Spleen (tissue), 11 donors: ENCODE measurements around the gene CHST8. TPM values are rescaled to one million over a fixed set of nuclear protein-coding genes. Genes with fewer than 3 reads are reported as not detected.

ENCODE experiments used
- DNase-seq: peaks from one replicate; pipeline ENCODE4 v3.0.0-alpha.2; 2020
- H3K27ac ChIP-seq, 8 donors: fragments of 200-600 bp; sonication (generic) in 7 of 8; 1 replicate in 4 of 8; 2 replicates in 4 of 8; pipeline versions ENCODE4 v1.5.0 to v1.8.0; 2016 to 2021; ENCODE audit warnings: inconsistent platforms in 4 of 8, mild to moderate bottlenecking in 4 of 8, moderate library complexity in 1 of 8
- H3K27me3 ChIP-seq, 7 donors: fragments of 200-600 bp; sonication (generic) in 6 of 7; replicated peaks in 1 of 7; 1 replicate in 4 of 7; 2 replicates in 3 of 7; pipeline versions ENCODE4 v1.5.0 to v1.8.0; 2016 to 2021; ENCODE audit warnings: inconsistent platforms in 3 of 7, mild to moderate bottlenecking in 1 of 7
- H3K36me3 ChIP-seq, 6 donors: fragments of 200-600 bp; sonication (generic) in 5 of 6; 1 replicate in 4 of 6; 2 replicates in 2 of 6; pipeline versions ENCODE4 v1.5.0 to v1.8.0; 2016 to 2021; ENCODE audit warnings: inconsistent platforms in 2 of 6
- H3K4me1 ChIP-seq, 6 donors: fragments of 200-600 bp; sonication (generic) in 5 of 6; 1 replicate in 3 of 6; 2 replicates in 3 of 6; pipeline versions ENCODE4 v1.5.0 to v1.8.0; 2016 to 2021; ENCODE audit warnings: inconsistent platforms in 3 of 6
- H3K4me3 ChIP-seq, 8 donors: fragments of 200-600 bp; sonication (generic) in 7 of 8; 1 replicate in 4 of 8; 2 replicates in 4 of 8; pipeline versions ENCODE4 v1.5.0 to v1.8.0; 2016 to 2021; ENCODE audit warnings: inconsistent platforms in 4 of 8, mild to moderate bottlenecking in 4 of 8, moderate library complexity in 2 of 8
- H3K9me3 ChIP-seq, 8 donors: fragments of 200-600 bp; sonication (generic) in 7 of 8; 1 replicate in 4 of 8; 2 replicates in 4 of 8; pipeline versions ENCODE4 v1.5.0 to v1.8.0; 2016 to 2021; ENCODE audit warnings: inconsistent platforms in 4 of 8
- POLR2A ChIP-seq, 3 donors: fragments of 450-650 bp; IDR thresholded peaks; one replicate each; pipeline ENCODE4 v1.5.1; 2017; ENCODE audit warnings: antibody characterized with exemption in 3 of 3, mild to moderate bottlenecking in 1 of 3
- POLR2AphosphoS5 ChIP-seq, 3 donors: sonication (generic); formaldehyde crosslinking; IDR thresholded peaks; one replicate each; pipeline ENCODE4 v1.5.1; 2017; ENCODE audit warnings: antibody characterized with exemption in 3 of 3
- WGBS, 5 donors: extraction: QIAGEN DNeasy Blood & Tissue Kit in 3 of 5; methylation state at CpG; one replicate each; pipeline versions ENCODE4 v1.1.5 to v1.1.7; 2013 to 2018; 5-methylcytosine and 5-hydroxymethylcytosine counted together
- intact Hi-C: fragments of 100-400 bp; cut with DNase I; formaldehyde crosslinking; loops from one replicate; pipeline ENCODE4 v1.15.0; 2023; ENCODE audit warnings: low total_unique reads
- polyA plus RNA-seq, 3 donors: library from polyadenylated mRNA; stranded (reverse); fragments of 200-250 nt; gene quantifications; one replicate each; pipeline ENCODE4 v1.2.1, GENCODE V29; 2013
- total RNA-seq, 7 donors: library from RNA; depleted of rRNA in 3 of 7; stranded (reverse); fragments of >200 nt in 3 of 7; fragmentation: NEBNext Ultra II Directional in 4 of 7; extraction: Animal tissue kit (Norgen Biotek cat#: 25700) in 4 of 7; gene quantifications; one replicate each; pipeline versions ENCODE4 v1.1.0 to v1.2.1, GENCODE V29; 2016 to 2021
- TF ChIP-seq, protein P1 (sequence below), 11 experiments: fragments of 200-600 bp in 7 of 11; fragments of 450-650 bp in 4 of 11; sonication (generic) in 4 of 11; IDR thresholded peaks in 8 of 11; conservative IDR thresholded peaks in 3 of 11; 1 replicate in 7 of 11; 2 replicates in 4 of 11; pipeline versions ENCODE4 v1.4.0 to v1.8.0; 2016 to 2021; ENCODE audit warnings: antibody characterized with exemption in 11 of 11, inconsistent platforms in 4 of 11, mild to moderate bottlenecking in 1 of 11
- donor health status: healthy with polysubstance abuse.
- donor health status: DM: no; HTN: no; CAD: no; lungs with moderate emphysema.
- donor health status: DM: no; HTN: no; CAD: no.
- donor health status: Bipolar disorder and iron deficiency.
- donor health status: healthy.
- donor health status: DM: no; HTN: no; CAD: no.
- donor health status: DM: yes; HTN: yes; CAD: no.

Gene CHST8
- total and polyA plus RNA-seq, 10 donors = 0.43 to 4.0 (median 1.6) TPM

GRCh38 chr19:33669376-33669775, 47.6 kb downstream of the CHST8 start:
- Histone ChIP-seq H3K27ac (no peak overlapping the region), H3K27me3 (peaks cover 0 to 20% (median 0%) of the 10 kb centered on the region in 7 donors), H3K36me3 (no peaks in the 10 kb centered on the region), H3K4me3 (no peak overlapping the region), H3K4me1 (peaks cover 0 to 5% (median 2%) of the 10 kb centered on the region in 6 donors), H3K9me3 (no peaks in the 10 kb centered on the region)
- WGBS, 5 donors = 85 to 92% (median 90%) methylated on average over 5 of the region's 5 CpGs
- intact Hi-C loops = no loop called here
- TF ChIP-seq POLR2AphosphoS5 (IDR thresholded peaks at IDR 0.05) (no peak), POLR2A (IDR thresholded peaks at IDR 0.05) (no peak)
- TF ChIP-seq, protein P1, sequence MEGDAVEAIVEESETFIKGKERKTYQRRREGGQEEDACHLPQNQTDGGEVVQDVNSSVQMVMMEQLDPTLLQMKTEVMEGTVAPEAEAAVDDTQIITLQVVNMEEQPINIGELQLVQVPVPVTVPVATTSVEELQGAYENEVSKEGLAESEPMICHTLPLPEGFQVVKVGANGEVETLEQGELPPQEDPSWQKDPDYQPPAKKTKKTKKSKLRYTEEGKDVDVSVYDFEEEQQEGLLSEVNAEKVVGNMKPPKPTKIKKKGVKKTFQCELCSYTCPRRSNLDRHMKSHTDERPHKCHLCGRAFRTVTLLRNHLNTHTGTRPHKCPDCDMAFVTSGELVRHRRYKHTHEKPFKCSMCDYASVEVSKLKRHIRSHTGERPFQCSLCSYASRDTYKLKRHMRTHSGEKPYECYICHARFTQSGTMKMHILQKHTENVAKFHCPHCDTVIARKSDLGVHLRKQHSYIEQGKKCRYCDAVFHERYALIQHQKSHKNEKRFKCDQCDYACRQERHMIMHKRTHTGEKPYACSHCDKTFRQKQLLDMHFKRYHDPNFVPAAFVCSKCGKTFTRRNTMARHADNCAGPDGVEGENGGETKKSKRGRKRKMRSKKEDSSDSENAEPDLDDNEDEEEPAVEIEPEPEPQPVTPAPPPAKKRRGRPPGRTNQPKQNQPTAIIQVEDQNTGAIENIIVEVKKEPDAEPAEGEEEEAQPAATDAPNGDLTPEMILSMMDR (IDR thresholded peaks at IDR 0.05 in 8 of 11, conservative IDR thresholded peaks at IDR 0.05 in 3 of 11) = no peak
- DNase-seq = no peak

DNA sequence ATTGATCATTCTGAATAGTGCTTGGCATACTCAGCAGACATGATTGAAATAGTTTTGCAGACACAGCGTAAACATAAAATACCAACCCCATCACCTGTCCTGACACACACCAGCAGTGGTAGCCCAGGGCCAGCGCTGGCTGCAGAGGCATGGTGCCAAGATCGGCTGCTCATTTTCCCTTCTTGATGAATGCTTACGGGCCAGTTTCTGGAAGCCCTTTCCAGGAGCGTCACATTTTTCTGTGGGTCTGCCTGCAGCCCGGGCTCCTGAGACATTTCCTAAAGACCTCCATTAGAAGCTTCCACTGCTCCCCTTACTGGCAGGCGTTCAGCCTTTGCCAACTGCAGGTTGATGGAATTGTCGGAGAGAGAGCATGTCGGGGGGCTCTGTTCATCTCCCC, 48.6 kb downstream of the CHST8 start:
- peak; percentile 31 for DNase-seq

DNA sequence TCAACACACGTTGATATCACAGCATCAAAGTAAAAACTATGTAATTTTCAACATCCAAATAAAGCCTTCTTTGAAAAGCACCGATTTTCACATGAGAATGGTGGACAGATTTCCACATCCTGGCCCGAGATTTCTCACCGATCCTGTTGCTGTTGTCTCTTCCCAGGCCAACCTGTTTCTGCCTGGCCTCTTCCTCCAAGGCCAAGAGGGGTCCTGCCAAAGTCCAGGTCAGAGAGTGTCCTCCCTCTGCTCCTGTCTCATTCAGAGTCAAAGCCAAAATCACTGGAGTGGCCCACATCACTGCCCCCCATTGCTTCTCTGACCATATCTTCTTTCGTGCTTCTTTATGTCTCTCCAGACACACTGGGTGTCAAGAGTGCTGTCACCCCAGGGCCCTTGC, 49.5 kb downstream of the CHST8 start:
- H3K27ac ChIP-seq = no peak overlapping the region
- H3K4me1 ChIP-seq = peaks cover 0 to 21% (median 4%) of the 10 kb centered on the region in 6 donors
- intact Hi-C loops = no loop called here
- WGBS, 5 donors = 68 to 86% (median 77%) methylated on average over 5 of the region's 5 CpGs
- TF ChIP-seq, protein P1 (IDR thresholded peaks at IDR 0.05 in 8 of 11, conservative IDR thresholded peaks at IDR 0.05 in 3 of 11) = no peak
- TF ChIP-seq POLR2A (IDR thresholded peaks at IDR 0.05) (no peak), POLR2AphosphoS5 (IDR thresholded peaks at IDR 0.05) (no peak)
- no peaks in the 10 kb centered on the region for H3K9me3 ChIP-seq
- no peaks in the 10 kb centered on the region for H3K36me3 ChIP-seq
- peak; percentile 20 for DNase-seq
- H3K4me3 ChIP-seq = no peak overlapping the region
- peaks cover 0 to 36% (median 0%) of the 10 kb centered on the region in 7 donors for H3K27me3 ChIP-seq

More for the DNA sequence above, 48.6 kb downstream of the CHST8 start:
- 82 to 90% (median 86%) methylated on average over 9 of the region's 9 CpGs for WGBS, 5 donors
- intact Hi-C loops = no loop called here
- H3K27ac ChIP-seq = no peak overlapping the region
- peaks cover 0 to 15% (median 4%) of the 10 kb centered on the region in 6 donors for H3K4me1 ChIP-seq
- no peaks in the 10 kb centered on the region for H3K36me3 ChIP-seq
- TF ChIP-seq POLR2A (IDR thresholded peaks at IDR 0.05) (no peak), POLR2AphosphoS5 (IDR thresholded peaks at IDR 0.05) (no peak)
- TF ChIP-seq, protein P1 (IDR thresholded peaks at IDR 0.05 in 8 of 11, conservative IDR thresholded peaks at IDR 0.05 in 3 of 11) = no peak
- no peak overlapping the region for H3K4me3 ChIP-seq
- H3K27me3 ChIP-seq = peaks cover 0 to 30% (median 0%) of the 10 kb centered on the region in 7 donors
- no peaks in the 10 kb centered on the region for H3K9me3 ChIP-seq

DNA sequence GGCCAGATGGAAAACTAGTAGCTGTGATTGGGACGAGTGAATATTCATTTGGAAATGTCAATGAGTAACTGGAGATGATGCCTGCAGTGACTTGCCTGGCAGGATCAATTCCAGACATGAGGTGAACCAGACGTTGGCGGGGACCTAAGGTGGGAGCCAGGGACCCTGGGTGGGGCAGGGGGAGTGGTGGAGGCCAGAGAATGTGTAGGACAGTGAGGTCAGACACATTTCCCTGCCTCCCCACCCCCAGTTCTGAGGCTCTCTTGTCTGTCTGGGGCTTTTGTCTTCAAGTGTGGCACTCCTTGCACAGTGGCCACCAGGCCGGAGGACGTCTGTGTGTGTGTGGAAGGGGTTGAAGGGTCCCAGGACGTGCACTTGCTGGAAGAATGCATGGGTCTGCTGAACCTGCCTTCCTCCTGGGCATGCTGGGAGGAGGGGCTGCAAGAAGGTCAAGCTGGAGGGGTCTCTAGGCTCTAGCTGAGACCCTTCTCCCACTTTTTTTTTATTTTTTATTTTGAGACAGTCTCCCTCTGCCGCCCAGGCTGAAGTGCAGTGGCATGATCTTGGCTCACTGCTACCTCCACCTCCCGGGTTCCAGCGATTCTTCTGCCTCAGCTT, 51.6 kb downstream of the CHST8 start:
- TF ChIP-seq POLR2AphosphoS5 (IDR thresholded peaks at IDR 0.05) (no peak), POLR2A (IDR thresholded peaks at IDR 0.05) (no peak)
- peaks cover 0 to 21% (median 4%) of the 10 kb centered on the region in 6 donors for H3K4me1 ChIP-seq
- DNase-seq = peak; percentile 33
- H3K27ac ChIP-seq = no peak overlapping the region
- no peak overlapping the region for H3K4me3 ChIP-seq
- intact Hi-C loops = no loop called here
- no peaks in the 10 kb centered on the region for H3K9me3 ChIP-seq
- 78 to 84% (median 80%) methylated on average over 9 of the region's 9 CpGs for whole genome bisulfite sequencing, 5 donors
- no peaks in the 10 kb centered on the region for H3K36me3 ChIP-seq
- H3K27me3 ChIP-seq = peaks cover 0 to 36% (median 0%) of the 10 kb centered on the region in 7 donors
